Endothelial cell of umbilical vein (primary cell): Measurements from ENCODE around the gene ENPEP. TPM values are rescaled to one million over a fixed set of nuclear protein-coding genes. Genes with fewer than 3 reads are reported as not detected.

Experiments
- BruUV-seq: library from RNA; stranded (reverse); fragments of 400-500 nt; replicated peaks from 2 replicates; lab custom pipeline; 2021; lab: Mats Ljungman, UMichigan
- CTCF ChIA-PET: fragments of 300-600, 350-600 bp; sonication (Branson Sonifier 250); formaldehyde crosslinking; loops from one replicate; lab custom pipeline; 2021; ENCODE audit warnings: antibody characterized with exemption, inconsistent platforms; lab: Charles Lee
- POLR2A ChIA-PET: fragments of 300-600, 350-600 bp; sonication (Branson Sonifier 250); formaldehyde crosslinking; loops from one replicate; lab custom pipeline; 2021; ENCODE audit warnings: antibody characterized with exemption, inconsistent platforms; lab: Charles Lee
- DNase-seq: peaks from one replicate; pipeline ENCODE4 v3.0.0-alpha.2; 2011; ENCODE audit warnings: low read depth, low spot score
- FAIRE-seq: peaks from 2 replicates; lab custom pipeline; 2011; peaks lifted over from hg19 to GRCh38; lab: Jason Lieb, UNC
- H2AFZ ChIP-seq: 2 replicates; pipeline ENCODE4 v1.6.0; 2012; ENCODE audit warnings: low read depth, low read length, control low read depth, inconsistent platforms
- H3K27ac ChIP-seq: 2 replicates; pipeline ENCODE4 v1.5.1; 2011; ENCODE audit warnings: low read depth, mild to moderate bottlenecking, control low read depth, low read length, moderate library complexity; ENCODE audit not compliant: insufficient read depth
- H3K27me3 ChIP-seq, 2 experiments: 2 replicates each; pipeline versions ENCODE4 v1.6.0 to v1.6.1; 2011; ENCODE audit warnings: low read length in 2 of 2, mixed read lengths in 1 of 2; ENCODE audit not compliant: control insufficient read depth in 2 of 2, insufficient read depth in 2 of 2
- H3K36me3 ChIP-seq, 2 experiments: 2 replicates in 1 of 2; 3 replicates in 1 of 2; pipeline ENCODE4 v1.5.1; 2011; ENCODE audit warnings: low read length in 2 of 2, mild to moderate bottlenecking in 1 of 2, moderate library complexity in 1 of 2; ENCODE audit not compliant: control insufficient read depth in 2 of 2, insufficient read depth in 2 of 2; ENCODE audit errors: extremely low read depth in 1 of 2
- H3K4me1 ChIP-seq: 3 replicates; pipeline ENCODE4 v1.5.1; 2011; ENCODE audit warnings: mild to moderate bottlenecking, low read length; ENCODE audit not compliant: control insufficient read depth, insufficient read depth; ENCODE audit errors: extremely low read depth
- H3K4me2 ChIP-seq: 2 replicates; pipeline ENCODE4 v1.6.1; 2011; ENCODE audit warnings: low read length, control low read depth, mixed read lengths; ENCODE audit not compliant: insufficient read depth
- H3K4me3 ChIP-seq, 3 experiments: fragments of 200-600 bp in 1 of 3; sonication (generic), shearing (Covaris generic) in 1 of 3; replicated peaks in 1 of 3; 2 replicates each; pipeline ENCODE4 v1.5.1; 2011 to 2016; ENCODE audit warnings: control low read depth in 3 of 3, low read length in 3 of 3, mild to moderate bottlenecking in 2 of 3, inconsistent platforms in 1 of 3, low read depth in 1 of 3, moderate library complexity in 1 of 3; ENCODE audit not compliant: insufficient read depth in 1 of 3
- H3K79me2 ChIP-seq: 2 replicates; pipeline ENCODE4 v1.6.0; 2012; ENCODE audit warnings: low read length, inconsistent platforms; ENCODE audit not compliant: control insufficient read depth, insufficient read depth
- H3K9ac ChIP-seq: replicated peaks from 2 replicates; pipeline ENCODE3; 2011; ENCODE audit warnings: low read length, control low read depth; ENCODE audit not compliant: insufficient read depth; ENCODE audit errors: extremely low read depth
- H3K9me1 ChIP-seq: replicated peaks from 3 replicates; pipeline ENCODE4 v1.6.0; 2011; ENCODE audit warnings: mild to moderate bottlenecking, low read length; ENCODE audit not compliant: control insufficient read depth, insufficient read depth; ENCODE audit errors: extremely low read depth
- H3K9me3 ChIP-seq: replicated peaks from 2 replicates; pipeline ENCODE4 v1.5.1; 2012; ENCODE audit warnings: low read length, inconsistent platforms; ENCODE audit not compliant: control insufficient read depth, insufficient read depth
- H4K20me1 ChIP-seq: replicated peaks from 2 replicates; pipeline ENCODE3; 2011; ENCODE audit warnings: mild to moderate bottlenecking, low read length; ENCODE audit not compliant: control insufficient read depth, insufficient read depth; ENCODE audit errors: extremely low read depth
- CTCF ChIP-seq, 2 donors: IDR thresholded peaks; 1 replicate in 1 of 2; 2 replicates in 1 of 2; pipeline ENCODE4 v1.5.1; 2011; ENCODE audit warnings: low read length in 2 of 2, mild to moderate bottlenecking in 2 of 2, moderate library complexity in 2 of 2, control low read depth in 1 of 2, inconsistent platforms in 1 of 2, low read depth in 1 of 2; ENCODE audit not compliant: insufficient read depth in 1 of 2; ENCODE audit errors: extremely low read depth in 1 of 2
- EZH2 ChIP-seq: IDR thresholded peaks from 2 replicates; pipeline ENCODE4 v1.6.1; 2012; ENCODE audit warnings: borderline replicate concordance, low read depth, mild to moderate bottlenecking, moderate library complexity, low read length, inconsistent platforms; ENCODE audit not compliant: severe bottlenecking
- FOS ChIP-seq: IDR thresholded peaks from 2 replicates; pipeline ENCODE4 v1.6.1; 2011; ENCODE audit warnings: mild to moderate bottlenecking, low read length, moderate library complexity, borderline replicate concordance; ENCODE audit not compliant: insufficient read depth
- GATA2 ChIP-seq: IDR thresholded peaks from 2 replicates; pipeline ENCODE4 v1.7.0; 2011; ENCODE audit warnings: low read depth, mild to moderate bottlenecking, moderate library complexity, mixed read lengths, low read length; ENCODE audit not compliant: insufficient read length, insufficient read depth
- JUN ChIP-seq: IDR thresholded peaks from 2 replicates; pipeline ENCODE4 v1.6.1; 2011; ENCODE audit warnings: borderline replicate concordance, low read depth; ENCODE audit not compliant: insufficient read length, insufficient read depth
- MAX ChIP-seq: IDR thresholded peaks from 2 replicates; pipeline ENCODE4 v1.6.1; 2011; ENCODE audit not compliant: insufficient read depth, insufficient read length
- MYC ChIP-seq: IDR thresholded peaks from one replicate; pipeline ENCODE4 v1.6.1; 2011; ENCODE audit warnings: mild to moderate bottlenecking, low read depth, low read length
- POLR2A ChIP-seq: IDR thresholded peaks from 2 replicates; pipeline ENCODE4 v1.6.1; 2012; ENCODE audit warnings: low read depth, mild to moderate bottlenecking, control low read depth, low read length
- dilution Hi-C: fragments of 300-500 bp; cut with MboI; formaldehyde crosslinking; loops from one replicate; pipeline ENCODE4 v1.15.0; 2019; ENCODE audit warnings: low sequenced_read_pairs; ENCODE audit not compliant: extremely low pct_ligation_motif_present
- intact Hi-C: fragments of 100-400 bp; cut with micrococcal nuclease; formaldehyde crosslinking; loops from one replicate; pipeline ENCODE4 v1.10.0; 2022
- polyA plus RNA-seq, 4 experiments: library from polyadenylated mRNA; depleted of rRNA in 3 of 4; stranded (reverse) in 3 of 4; unstranded in 1 of 4; fragments of >200 nt; gene quantifications; 2 replicates each; pipeline versions ENCODE4 v1.2.1 to v1.2.3, GENCODE V29; 2011 to 2012; ENCODE audit warnings: missing spikeins in 1 of 4
- total RNA-seq: library from RNA; stranded (reverse); gene quantifications from 2 replicates; pipeline ENCODE4 v1.2.3, GENCODE V29; 2021

The ENPEP gene
- total and polyA plus RNA-seq, 2 donors (not counting 3 experiments of a cell fraction or from before 2014, with no cell fraction given), result not detected

GRCh38 chr4:110508827-110509710, 33.1 kb downstream of the ENPEP start:
- dilution Hi-C loops, result no loop called here

More at GRCh38 chr4:110508827-110509710, 33.1 kb downstream of the ENPEP start:
- TF ChIP-seq CTCF (IDR thresholded peaks at IDR 0.05; ENCODE audit: extremely low read depth in 1 of 2, insufficient read depth in 1 of 2, low read depth in 1 of 2, low read length in 2 of 2), result peak in 1 of 2 donors; percentile 11
- TF ChIP-seq JUN, result no peak
- no peak for TF ChIP-seq MAX
- TF ChIP-seq POLR2A, result no peak
- no peak for TF ChIP-seq EZH2
- no peak for TF ChIP-seq MYC
- no peak for TF ChIP-seq FOS
- no peak for TF ChIP-seq GATA2
- Histone ChIP-seq H2AFZ (no peak overlapping the region), H4K20me1 (no peaks in the 10 kb centered on the region), H3K4me3 (no peak overlapping the region), H3K27me3 (peaks cover 0 to 11% of the 10 kb centered on the region in 2 experiments), H3K79me2 (no peaks in the 10 kb centered on the region), H3K9me1 (no peaks in the 10 kb centered on the region), H3K36me3 (no peaks in the 10 kb centered on the region), H3K27ac (no peak overlapping the region), H3K9me3 (no peaks in the 10 kb centered on the region), H3K4me1 (no peaks in the 10 kb centered on the region), H3K4me2 (no peak overlapping the region), H3K9ac (no peak overlapping the region)
- DNase-seq (peak; percentile 23), FAIRE-seq (no peak)
- intact Hi-C loops, result no loop called here
- no TSS peak for BruUV-seq
- CTCF ChIA-PET, result interaction anchor here (0.6 to 17.2 kb wide), 28 partner anchors 8 to 1845 kb away, joined by 3 to 527 read pairs (median 4); no protein-coding TSS in a partner anchor
- POLR2A ChIA-PET, result no interaction called here
